BJ (cell line): ENCODE measurements around the gene TNFRSF21. TPM values are rescaled to one million over a fixed set of nuclear protein-coding genes. Genes with fewer than 3 reads are reported as not detected.

Experiments
- CTCF ChIA-PET: fragments of 350-600 bp; formaldehyde crosslinking; extraction: SDS; loops from one replicate; lab custom pipeline; 2021; ENCODE audit warnings: antibody characterized with exemption, inconsistent platforms; lab: Yijun Ruan, JAX
- POLR2A ChIA-PET: fragments of 300-600 bp; sonication (Branson Sonifier 250); formaldehyde crosslinking; extraction: SDS; loops from one replicate; lab custom pipeline; 2021; ENCODE audit warnings: antibody characterized with exemption; lab: Charles Lee
- DNase-seq: peaks from one replicate; pipeline ENCODE4 v3.0.0-alpha.2; 2011; ENCODE audit warnings: low read depth
- H3K27me3 ChIP-seq: 2 replicates; pipeline ENCODE4 v1.6.0; 2011; ENCODE audit warnings: low read length; ENCODE audit not compliant: control insufficient read depth, insufficient read depth
- H3K36me3 ChIP-seq: 2 replicates; pipeline ENCODE4 v1.5.1; 2011; ENCODE audit warnings: low read length; ENCODE audit not compliant: control insufficient read depth, insufficient read depth
- H3K4me3 ChIP-seq: 2 replicates; pipeline ENCODE4 v1.5.1; 2011; ENCODE audit warnings: low read depth, mild to moderate bottlenecking, control low read depth, low read length
- polyA plus RNA-seq: library from polyadenylated mRNA; depleted of rRNA; stranded (reverse); fragments of >200 nt; gene quantifications from 2 replicates; pipeline ENCODE4 v1.2.3, GENCODE V29; 2011
- TF ChIP-seq, protein P1 (sequence below): IDR thresholded peaks from 2 replicates; pipeline ENCODE4 v1.5.1; 2011; ENCODE audit warnings: low read depth, mild to moderate bottlenecking, control low read depth, inconsistent platforms, low read length, moderate library complexity; ENCODE audit not compliant: insufficient read depth

Gene TNFRSF21
- polyA plus RNA-seq, 1 experiment, result 3.6 TPM

- H3K36me3 ChIP-seq, result no peaks in the 10 kb centered on the region
- DNase-seq, result no peak
- ChIA-PET POLR2A (no interaction called here), CTCF (interaction anchor here (1.5 kb wide), 1 partner anchor 16 kb away, joined by 4 read pairs; no protein-coding TSS in a partner anchor)
- H3K27me3 ChIP-seq, result no peaks in the 10 kb centered on the region
- H3K4me3 ChIP-seq, result no peak overlapping the region
- TF ChIP-seq, protein P1, sequence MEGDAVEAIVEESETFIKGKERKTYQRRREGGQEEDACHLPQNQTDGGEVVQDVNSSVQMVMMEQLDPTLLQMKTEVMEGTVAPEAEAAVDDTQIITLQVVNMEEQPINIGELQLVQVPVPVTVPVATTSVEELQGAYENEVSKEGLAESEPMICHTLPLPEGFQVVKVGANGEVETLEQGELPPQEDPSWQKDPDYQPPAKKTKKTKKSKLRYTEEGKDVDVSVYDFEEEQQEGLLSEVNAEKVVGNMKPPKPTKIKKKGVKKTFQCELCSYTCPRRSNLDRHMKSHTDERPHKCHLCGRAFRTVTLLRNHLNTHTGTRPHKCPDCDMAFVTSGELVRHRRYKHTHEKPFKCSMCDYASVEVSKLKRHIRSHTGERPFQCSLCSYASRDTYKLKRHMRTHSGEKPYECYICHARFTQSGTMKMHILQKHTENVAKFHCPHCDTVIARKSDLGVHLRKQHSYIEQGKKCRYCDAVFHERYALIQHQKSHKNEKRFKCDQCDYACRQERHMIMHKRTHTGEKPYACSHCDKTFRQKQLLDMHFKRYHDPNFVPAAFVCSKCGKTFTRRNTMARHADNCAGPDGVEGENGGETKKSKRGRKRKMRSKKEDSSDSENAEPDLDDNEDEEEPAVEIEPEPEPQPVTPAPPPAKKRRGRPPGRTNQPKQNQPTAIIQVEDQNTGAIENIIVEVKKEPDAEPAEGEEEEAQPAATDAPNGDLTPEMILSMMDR, result no peak
Measured at GRCh38 chr6:47262231-47262630, 47.5 kb downstream of the TNFRSF21 start.

DNA sequence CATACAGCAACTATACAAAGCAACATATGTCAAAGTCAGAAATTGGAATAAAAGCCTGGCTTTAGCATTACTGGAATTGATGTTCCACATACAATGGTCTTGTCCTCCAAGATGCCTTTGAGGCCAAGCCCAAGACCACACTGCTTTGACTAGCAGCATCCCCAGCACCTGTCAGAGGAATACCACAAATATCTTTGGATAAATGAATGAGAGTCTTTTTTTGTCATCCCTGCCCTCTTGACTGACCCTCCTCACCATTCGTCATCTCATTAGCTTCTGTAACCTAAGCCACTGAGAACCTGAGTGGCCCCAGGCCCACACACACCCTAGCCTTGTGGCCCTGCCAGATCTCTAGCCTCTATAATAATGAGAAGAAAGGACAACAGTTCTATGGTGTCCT lies 48.5 kb downstream of the TNFRSF21 start:
- Histone ChIP-seq H3K4me3 (no peak overlapping the region), H3K27me3 (no peaks in the 10 kb centered on the region), H3K36me3 (no peaks in the 10 kb centered on the region)
- no peak for DNase-seq
- TF ChIP-seq, protein P1, result no peak
- ChIA-PET CTCF (interaction anchor here (1.5 kb wide), 1 partner anchor 17 kb away, joined by 4 read pairs; no protein-coding TSS in a partner anchor), POLR2A (no interaction called here)

GRCh38 chr6:47260021-47260420 lies 49.7 kb downstream of the TNFRSF21 start:
- ChIA-PET CTCF (interaction anchor here (1.0 to 1.5 kb wide), 2 partner anchors 10 to 162 kb away, joined by 3 to 5 read pairs; no protein-coding TSS in a partner anchor), POLR2A (no interaction called here)
- TF ChIP-seq, protein P1, result no peak
- no peaks in the 10 kb centered on the region for H3K27me3 ChIP-seq
- DNase-seq, result no peak
- H3K4me3 ChIP-seq, result no peak overlapping the region
- H3K36me3 ChIP-seq, result no peaks in the 10 kb centered on the region

GRCh38 chr6:47258724-47259347 lies 50.9 kb downstream of the TNFRSF21 start:
- Histone ChIP-seq H3K36me3 (no peaks in the 10 kb centered on the region), H3K4me3 (no peak overlapping the region), H3K27me3 (no peaks in the 10 kb centered on the region)
- no peak for DNase-seq
- POLR2A ChIA-PET, result no interaction called here
- TF ChIP-seq, protein P1, result no peak
- CTCF ChIA-PET, result interaction anchor here (0.8 to 1.0 kb wide), 4 partner anchors 10 to 161 kb away, joined by 3 read pairs; no protein-coding TSS in a partner anchor

DNA sequence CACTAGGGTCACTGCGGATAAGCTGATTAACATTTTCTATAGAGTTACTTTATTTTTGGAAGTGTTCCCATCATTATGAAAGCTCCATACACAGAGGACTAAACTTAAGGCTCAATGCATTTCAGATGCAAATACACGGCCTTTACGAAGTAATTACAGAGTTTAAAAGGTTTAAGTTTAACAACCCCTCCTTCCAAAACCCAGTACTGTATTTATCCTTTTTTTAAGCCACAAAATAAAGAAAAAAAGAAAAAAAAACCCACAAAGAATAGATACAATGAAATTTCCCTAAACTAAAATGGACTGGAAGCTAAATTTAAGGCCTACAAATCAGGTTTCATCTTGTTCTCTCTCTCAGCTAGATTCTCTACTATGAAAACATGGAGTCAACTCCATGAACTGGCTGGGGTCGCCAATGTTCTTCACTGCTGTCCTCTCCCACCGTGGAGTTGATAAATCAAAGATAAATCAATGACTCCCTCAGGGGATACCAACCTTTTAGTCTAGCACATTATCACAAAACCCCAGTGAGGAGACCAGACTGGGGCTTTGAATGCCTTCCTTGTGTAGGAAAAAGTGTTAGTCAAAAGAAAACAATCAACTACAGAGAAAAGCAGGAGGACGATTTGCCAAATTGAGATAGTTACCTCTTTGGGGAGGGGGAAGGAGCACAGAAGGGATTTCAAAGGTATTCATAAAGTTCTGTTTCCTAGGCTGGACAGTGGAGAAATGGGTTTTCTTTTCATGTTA lies 52.5 kb downstream of the TNFRSF21 start:
- TF ChIP-seq, protein P1, result no peak
- H3K4me3 ChIP-seq, result no peak overlapping the region
- H3K36me3 ChIP-seq, result no peaks in the 10 kb centered on the region
- ChIA-PET POLR2A (no interaction called here), CTCF (interaction anchor here (0.7 to 1.0 kb wide), 2 partner anchors 44 to 167 kb away, joined by 3 read pairs; no protein-coding TSS in a partner anchor)
- no peak for DNase-seq
- no peaks in the 10 kb centered on the region for H3K27me3 ChIP-seq
